Measurements from ENCODE around the gene EBF4. TPM values are rescaled to one million over a fixed set of nuclear protein-coding genes. Genes with fewer than 3 reads are reported as not detected.

Gene EBF4
- 0.31 TPM for polyA plus RNA-seq (2013, experiment 1 of 2)
- polyA plus RNA-seq (2013, experiment 2 of 2), result 0.13 TPM

- Histone ChIP-seq H3K23ac (ENCODE audit: low read length) (no peak within 1 kb of the TSS), H3K4me1 (ENCODE audit: control insufficient read depth, low read depth, low read length) (no peaks in the 10 kb centered on the region), H4K8ac (ENCODE audit: low read depth, low read length) (no peak within 1 kb of the TSS), H4K5ac (ENCODE audit: low read length) (no peak within 1 kb of the TSS), H3K18ac (ENCODE audit: low read length) (peak within 1 kb of the TSS; percentile 76), H2BK120ac (ENCODE audit: low read depth, low read length) (no peak within 1 kb of the TSS), H2AK5ac (ENCODE audit: low read length) (no peak within 1 kb of the TSS), H3K9ac (ENCODE audit: low read length) (peak within 1 kb of the TSS; percentile 48), H3K4me3 (ENCODE audit: low read length) (no peak within 1 kb of the TSS), H3K27me3 (ENCODE audit: insufficient read depth, low read length, poor library complexity) (peaks cover 65% of the 10 kb centered on the region), H3K4me2 (ENCODE audit: low read length) (peak within 1 kb of the TSS; percentile 46), H2BK15ac (replicated peaks; ENCODE audit: low read depth) (no peak within 1 kb of the TSS), H3K27ac (ENCODE audit: low read depth, low read length) (no peak within 1 kb of the TSS), H3K4ac (ENCODE audit: low read depth, low read length) (no peak within 1 kb of the TSS), H3K36me3 (ENCODE audit: control insufficient read depth, insufficient read depth, low read length) (no peaks in the 10 kb centered on the region), H2BK5ac (ENCODE audit: low read length) (no peak within 1 kb of the TSS), H3K79me2 (ENCODE audit: control insufficient read depth, insufficient read depth, low read length) (no peaks in the 10 kb centered on the region), H3K56ac (ENCODE audit: low read length) (peak within 1 kb of the TSS; percentile 56), H3K79me1 (ENCODE audit: low read length) (no peaks in the 10 kb centered on the region)
- peak; percentile 29 for DNase-seq
- WGBS (ENCODE audit: extremely low coverage, insufficient coverage, low lambda C conversion rate), result no CpG with 5 or more reads among the region's 106 CpGs
Measured at GRCh38 chr20:2692036-2692885, at the start of gene EBF4. Gene EBF4, plus strand, starts transcription at chr20:2692780. Its CDS starts 866 bp downstream, at chr20:2693646.

- no peaks in the 10 kb centered on the region for H3K36me3 ChIP-seq (ENCODE audit: control insufficient read depth, insufficient read depth, low read length)
- no peak overlapping the region for H2BK5ac ChIP-seq (ENCODE audit: low read length)
- H3K4me3 ChIP-seq (ENCODE audit: low read length), result no peak overlapping the region
- no peaks in the 10 kb centered on the region for H3K27me3 ChIP-seq (ENCODE audit: insufficient read depth, low read length, poor library complexity)
- H3K79me1 ChIP-seq (ENCODE audit: low read length), result no peaks in the 10 kb centered on the region
- no peak overlapping the region for H4K8ac ChIP-seq (ENCODE audit: low read depth, low read length)
- no peak overlapping the region for H2AK5ac ChIP-seq (ENCODE audit: low read length)
- no peak overlapping the region for H3K9ac ChIP-seq (ENCODE audit: low read length)
- H3K79me2 ChIP-seq (ENCODE audit: control insufficient read depth, insufficient read depth, low read length), result no peaks in the 10 kb centered on the region
- H3K4me1 ChIP-seq (ENCODE audit: control insufficient read depth, low read depth, low read length), result peaks cover 4% of the 10 kb centered on the region
- DNase-seq, result no peak
- no peak overlapping the region for H2BK15ac ChIP-seq (replicated peaks; ENCODE audit: low read depth)
- no peak overlapping the region for H4K5ac ChIP-seq (ENCODE audit: low read length)
- no peak overlapping the region for H3K23ac ChIP-seq (ENCODE audit: low read length)
- no peak overlapping the region for H3K18ac ChIP-seq (ENCODE audit: low read length)
- WGBS (ENCODE audit: extremely low coverage, insufficient coverage, low lambda C conversion rate), result no CpG with 5 or more reads among the region's 1 CpG
- no peak overlapping the region for H3K4ac ChIP-seq (ENCODE audit: low read depth, low read length)
- no peak overlapping the region for H2BK120ac ChIP-seq (ENCODE audit: low read depth, low read length)
- no peak overlapping the region for H3K27ac ChIP-seq (ENCODE audit: low read depth, low read length)
- no peak overlapping the region for H3K56ac ChIP-seq (ENCODE audit: low read length)
- H3K4me2 ChIP-seq (ENCODE audit: low read length), result no peak overlapping the region
Measured at GRCh38 chr20:2643708-2644107, 48.9 kb upstream of the EBF4 start.

- Histone ChIP-seq H3K23ac (ENCODE audit: low read length) (peak within 1 kb of the TSS; percentile 30), H3K79me1 (ENCODE audit: low read length) (peaks cover 20% of the 10 kb centered on the region), H3K36me3 (ENCODE audit: control insufficient read depth, insufficient read depth, low read length) (peaks cover 31% of the 10 kb centered on the region), H3K79me2 (ENCODE audit: control insufficient read depth, insufficient read depth, low read length) (peaks cover 37% of the 10 kb centered on the region), H2AK5ac (ENCODE audit: low read length) (no peak within 1 kb of the TSS), H3K56ac (ENCODE audit: low read length) (peak within 1 kb of the TSS; percentile 96), H3K9ac (ENCODE audit: low read length) (peak within 1 kb of the TSS; percentile 96), H3K18ac (ENCODE audit: low read length) (peak within 1 kb of the TSS; percentile 99), H2BK120ac (ENCODE audit: low read depth, low read length) (peak within 1 kb of the TSS; percentile 65), H2BK5ac (ENCODE audit: low read length) (peak within 1 kb of the TSS; percentile 71), H3K4ac (ENCODE audit: low read depth, low read length) (peak within 1 kb of the TSS; percentile 91), H2BK15ac (replicated peaks; ENCODE audit: low read depth) (no peak within 1 kb of the TSS), H3K4me2 (ENCODE audit: low read length) (peak within 1 kb of the TSS; percentile 85), H3K4me1 (ENCODE audit: control insufficient read depth, low read depth, low read length) (peaks cover 6% of the 10 kb centered on the region), H3K4me3 (ENCODE audit: low read length) (peak within 1 kb of the TSS; percentile 80), H3K27me3 (ENCODE audit: insufficient read depth, low read length, poor library complexity) (no peaks in the 10 kb centered on the region), H3K27ac (ENCODE audit: low read depth, low read length) (peak within 1 kb of the TSS; percentile 95), H4K8ac (ENCODE audit: low read depth, low read length) (no peak within 1 kb of the TSS), H4K5ac (ENCODE audit: low read length) (no peak within 1 kb of the TSS)
- WGBS (ENCODE audit: extremely low coverage, insufficient coverage, low lambda C conversion rate), result no CpG with 5 or more reads among the region's 101 CpGs
- DNase-seq, result peak; percentile 93
Measured at GRCh38 chr20:2651772-2652723, 40.5 kb upstream of the EBF4 start, which contains the start of gene NOP56. Gene NOP56, plus strand, starts transcription at chr20:2652632. Its CDS starts 29 bp downstream, at chr20:2652661.

- DNase-seq, result no peak
- H3K18ac ChIP-seq (ENCODE audit: low read length), result peak overlapping the region; percentile 77
- H2BK15ac ChIP-seq (replicated peaks; ENCODE audit: low read depth), result no peak overlapping the region
- no peak overlapping the region for H4K5ac ChIP-seq (ENCODE audit: low read length)
- whole genome bisulfite sequencing (ENCODE audit: extremely low coverage, insufficient coverage, low lambda C conversion rate), result no CpG with 5 or more reads among the region's 56 CpGs
- peak overlapping the region; percentile 81 for H3K9ac ChIP-seq (ENCODE audit: low read length)
- peak overlapping the region; percentile 85 for H3K4me2 ChIP-seq (ENCODE audit: low read length)
- H4K8ac ChIP-seq (ENCODE audit: low read depth, low read length), result no peak overlapping the region
- peak overlapping the region; percentile 40 for H3K4me3 ChIP-seq (ENCODE audit: low read length)
- peak overlapping the region; percentile 10 for H3K27ac ChIP-seq (ENCODE audit: low read depth, low read length)
- no peak overlapping the region for H2AK5ac ChIP-seq (ENCODE audit: low read length)
- peak overlapping the region; percentile 87 for H3K4ac ChIP-seq (ENCODE audit: low read depth, low read length)
- peaks cover 37% of the 10 kb centered on the region for H3K79me2 ChIP-seq (ENCODE audit: control insufficient read depth, insufficient read depth, low read length)
- peak overlapping the region; percentile 3 for H3K23ac ChIP-seq (ENCODE audit: low read length)
- peak overlapping the region; percentile 87 for H3K56ac ChIP-seq (ENCODE audit: low read length)
- H3K36me3 ChIP-seq (ENCODE audit: control insufficient read depth, insufficient read depth, low read length), result peaks cover 36% of the 10 kb centered on the region
- peaks cover 23% of the 10 kb centered on the region for H3K79me1 ChIP-seq (ENCODE audit: low read length)
- peak overlapping the region; percentile 14 for H2BK5ac ChIP-seq (ENCODE audit: low read length)
- H3K27me3 ChIP-seq (ENCODE audit: insufficient read depth, low read length, poor library complexity), result no peaks in the 10 kb centered on the region
- peaks cover 2% of the 10 kb centered on the region for H3K4me1 ChIP-seq (ENCODE audit: control insufficient read depth, low read depth, low read length)
- H2BK120ac ChIP-seq (ENCODE audit: low read depth, low read length), result no peak overlapping the region
Measured at GRCh38 chr20:2652724-2653555, 39.6 kb upstream of the EBF4 start.
